ENCODE measurements around the gene APOD.
"Not testable (repeated sequence)": the region's sequence is repeated elsewhere in the genome, so short reads cannot be mapped to it uniquely, and the experiment has no call there.

APOD gene

GRCh38 chr3:195583831-195584542, at the start of gene APOD:
APOD (minus strand) TSS chr3:195583940; CDS start chr3:195579461, 4,479 bp downstream.
- no peak for DNase-seq

DNA sequence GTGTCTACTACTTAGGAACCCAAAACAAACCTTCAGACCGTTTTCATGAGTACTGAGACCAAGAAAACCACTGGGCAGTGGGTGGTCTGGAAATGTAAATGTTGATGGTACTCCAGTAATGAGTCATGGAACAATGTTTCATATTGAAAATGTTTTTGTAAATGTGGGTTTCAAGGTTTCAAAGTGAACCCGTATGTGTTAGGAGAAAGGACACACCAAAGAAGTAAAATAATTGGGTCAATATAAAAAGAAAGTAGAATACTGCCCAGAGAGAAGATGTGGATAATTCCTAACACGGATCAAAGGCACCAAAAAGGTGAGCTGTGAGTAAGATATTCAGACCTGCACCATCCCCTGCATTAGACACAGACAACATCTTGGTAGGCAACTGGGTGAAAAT, 49.6 kb upstream of the APOD start:
- not testable (repeated sequence) for DNase-seq

- not testable (repeated sequence) for DNase-seq
These were observed 48.9 kb upstream of the APOD start for GRCh38 chr3:195632501-195633185.

GRCh38 chr3:195632046-195632445, 48.3 kb upstream of the APOD start:
- DNase-seq, result not testable (repeated sequence)

- not testable (repeated sequence) for DNase-seq
These were observed 47.3 kb upstream of the APOD start for GRCh38 chr3:195630938-195631495.

DNA sequence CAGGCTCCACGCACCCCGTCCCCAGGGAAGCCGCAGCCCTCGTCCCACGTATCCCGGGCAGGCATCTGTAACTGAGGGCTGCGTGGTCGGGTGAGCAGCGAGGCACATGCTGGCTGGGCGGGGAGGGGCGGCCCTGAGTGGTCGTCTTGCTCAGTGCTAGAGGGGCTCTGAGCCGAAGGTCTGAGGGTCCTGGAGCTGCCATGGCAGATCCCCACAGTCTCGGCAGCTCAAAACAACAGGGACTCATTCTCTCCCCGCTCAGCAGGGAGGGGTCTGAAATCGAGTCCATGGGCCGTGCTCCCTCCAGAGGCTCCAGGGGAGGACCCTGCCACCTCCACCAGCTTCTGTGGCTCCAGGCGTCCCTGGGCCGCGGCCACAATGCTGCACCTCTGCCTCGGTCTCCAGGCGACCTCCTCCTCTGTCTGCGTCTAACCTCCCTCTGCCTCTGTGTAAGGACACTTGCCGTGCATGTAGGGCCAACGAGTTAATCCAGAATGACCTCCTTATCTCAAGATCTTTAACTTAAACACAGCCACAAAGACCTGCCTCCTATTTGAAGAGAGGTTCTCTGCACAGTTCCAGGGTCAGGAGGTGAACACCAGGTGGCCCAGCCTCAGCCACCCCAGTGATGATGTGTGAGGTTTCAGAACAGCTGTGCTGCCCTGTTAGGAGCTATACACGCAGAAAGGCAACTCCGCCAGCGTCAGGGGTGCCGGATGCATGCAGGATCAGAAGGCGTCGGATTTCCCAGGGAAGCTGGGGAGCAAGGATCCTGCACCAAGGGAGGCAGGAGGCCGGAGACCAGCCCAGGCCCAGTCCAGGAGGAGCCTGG, 46.6 kb upstream of the APOD start:
- DNase-seq, result not testable (repeated sequence)

GRCh38 chr3:195629682-195630081, 45.9 kb upstream of the APOD start:
- not testable (repeated sequence) for DNase-seq

GRCh38 chr3:195628386-195628920, 44.7 kb upstream of the APOD start:
- DNase-seq, result not testable (repeated sequence)

DNA sequence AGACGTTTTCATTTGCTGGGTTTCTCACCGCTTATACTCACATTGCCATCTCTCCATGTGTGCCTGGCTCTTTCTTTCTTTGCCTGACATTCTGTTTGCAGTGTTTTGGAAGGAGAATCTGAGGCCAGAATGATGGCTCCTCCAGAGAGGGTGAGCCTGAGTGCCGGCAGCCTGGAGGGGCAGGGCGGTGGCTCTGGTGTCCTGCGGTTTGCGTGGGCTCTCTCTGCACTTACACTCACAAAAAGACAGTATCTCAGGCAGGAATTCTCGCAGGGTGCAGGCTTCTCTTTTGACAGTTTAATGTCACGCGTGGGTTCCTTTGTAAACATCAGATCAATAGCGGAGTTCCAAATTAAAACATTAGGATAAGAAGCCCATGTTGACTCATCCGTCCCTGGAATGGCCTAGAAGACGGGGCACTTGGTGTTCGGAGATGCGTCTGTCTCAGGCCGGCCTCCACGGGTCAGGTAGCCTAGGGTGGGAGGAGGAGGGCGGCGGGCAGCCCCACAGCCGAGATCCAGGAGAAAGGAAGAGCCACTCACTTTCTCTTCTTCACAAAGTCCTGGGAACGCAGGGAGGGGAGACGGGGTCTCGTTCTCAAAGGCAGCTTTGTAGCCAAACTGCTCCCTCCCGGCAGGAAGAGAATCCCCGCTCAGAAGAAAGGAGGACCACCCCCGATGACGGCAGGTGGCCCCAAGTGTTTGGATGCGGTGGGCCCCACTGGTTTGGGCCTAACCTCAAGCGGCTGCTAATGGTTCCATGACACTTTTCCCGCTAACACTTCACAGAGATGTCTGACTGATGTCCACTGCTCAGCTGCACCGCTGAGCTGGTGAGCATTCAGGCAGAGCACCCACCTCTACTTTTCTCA, 44.0 kb upstream of the APOD start:
- not testable (repeated sequence) for DNase-seq

GRCh38 chr3:195624603-195625560, 41.1 kb upstream of the APOD start:
- DNase-seq, result not testable (repeated sequence)

DNA sequence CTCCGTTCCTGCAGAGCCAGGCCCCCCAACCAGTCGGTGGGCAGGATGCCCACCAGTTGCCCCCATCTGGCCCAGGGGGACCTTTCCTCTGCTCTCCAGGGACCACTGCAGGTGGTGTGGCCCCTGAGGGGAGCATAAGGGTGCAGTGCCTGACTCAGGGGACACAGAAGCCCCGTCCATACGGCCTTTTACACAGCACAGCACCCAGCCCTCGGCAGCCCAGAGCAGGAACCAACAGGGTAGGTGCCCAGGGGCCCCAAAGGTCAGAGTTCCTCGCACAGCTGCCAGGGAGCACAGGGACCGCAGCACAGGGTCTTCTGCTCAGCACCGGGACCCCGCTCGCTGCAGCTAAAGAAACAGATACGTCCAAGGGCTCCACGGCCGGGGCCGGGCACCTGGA, 40.4 kb upstream of the APOD start:
- DNase-seq, result not testable (repeated sequence)

DNA sequence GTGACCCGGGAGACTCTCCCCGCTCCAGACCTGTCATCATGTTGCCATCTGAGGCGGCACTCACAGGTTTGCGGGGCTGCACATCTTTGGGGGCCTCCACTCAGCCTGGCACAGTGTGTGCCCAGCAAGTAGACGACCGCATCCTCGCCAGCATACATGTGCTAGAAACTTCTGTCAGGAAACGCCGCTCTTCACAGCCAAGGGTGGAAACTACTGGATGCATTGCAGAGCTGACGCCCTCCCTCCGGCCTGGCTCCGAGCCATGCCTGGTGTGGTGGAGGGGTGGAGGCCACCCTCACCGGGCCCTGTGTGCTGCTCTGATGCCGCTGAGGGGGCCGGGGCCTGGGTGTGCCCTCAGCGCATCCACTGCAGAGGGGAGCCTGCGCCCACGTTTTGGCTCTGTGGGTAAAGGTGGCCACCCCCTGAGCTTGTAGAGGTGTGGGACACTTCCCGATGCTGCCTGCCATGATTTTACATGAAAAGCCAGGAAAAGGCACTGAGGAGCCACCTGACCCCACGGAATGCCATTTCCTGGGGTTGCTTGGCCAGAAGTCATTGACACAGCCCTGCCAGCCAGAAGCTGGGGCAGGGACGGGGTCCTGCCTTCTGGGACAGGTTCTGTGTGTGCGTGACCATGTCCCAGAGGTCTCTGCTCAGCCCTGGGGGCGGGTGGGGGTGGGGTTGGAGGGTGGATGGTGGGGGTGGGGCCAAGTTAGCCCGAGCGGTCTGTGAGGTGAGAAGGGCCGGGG, 39.7 kb upstream of the APOD start:
- DNase-seq, result not testable (repeated sequence)

- not testable (repeated sequence) for DNase-seq
These were observed 38.9 kb upstream of the APOD start for GRCh38 chr3:195622523-195623170.

DNA sequence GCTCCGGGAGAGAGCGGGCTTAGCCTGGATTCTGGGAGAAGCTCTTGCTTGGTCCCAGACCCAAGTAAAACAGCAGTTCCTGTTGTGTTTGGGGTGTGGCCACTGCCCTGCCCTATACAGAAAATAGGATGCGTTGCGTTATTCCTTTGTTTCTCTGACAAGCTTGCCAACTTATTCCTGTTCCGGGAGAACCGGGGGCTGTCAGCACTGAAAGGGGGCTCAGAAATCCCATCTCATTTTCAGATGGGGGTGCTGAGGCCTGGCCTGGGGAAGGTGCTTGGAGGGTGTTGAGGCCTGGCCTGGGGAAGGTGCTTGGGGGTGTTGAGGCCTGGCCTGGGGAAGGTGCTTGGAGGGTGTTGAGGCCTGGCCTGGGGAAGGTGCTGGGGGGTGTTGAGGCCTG, 38.3 kb upstream of the APOD start:
- not testable (repeated sequence) for DNase-seq

DNA sequence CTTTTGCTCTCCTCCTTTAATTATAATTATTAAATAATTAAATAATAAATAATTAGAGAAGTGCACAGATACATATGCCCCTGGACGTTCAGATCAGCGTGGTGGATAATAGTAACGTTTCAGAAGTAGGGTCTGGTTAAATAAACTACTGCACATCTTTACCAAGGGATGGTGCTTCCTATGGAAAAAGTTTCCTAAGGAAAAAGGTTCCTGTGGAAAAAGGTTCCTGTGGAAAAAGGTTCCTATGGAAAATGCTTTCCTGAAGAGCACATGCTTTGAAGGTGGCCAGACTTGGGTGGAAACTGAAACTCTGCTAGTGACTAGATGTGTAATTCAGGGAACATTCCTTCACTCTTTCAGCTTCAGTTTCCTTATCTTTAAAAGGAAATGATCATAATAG, 37.4 kb upstream of the APOD start:
- DNase-seq, result not testable (repeated sequence)

DNA sequence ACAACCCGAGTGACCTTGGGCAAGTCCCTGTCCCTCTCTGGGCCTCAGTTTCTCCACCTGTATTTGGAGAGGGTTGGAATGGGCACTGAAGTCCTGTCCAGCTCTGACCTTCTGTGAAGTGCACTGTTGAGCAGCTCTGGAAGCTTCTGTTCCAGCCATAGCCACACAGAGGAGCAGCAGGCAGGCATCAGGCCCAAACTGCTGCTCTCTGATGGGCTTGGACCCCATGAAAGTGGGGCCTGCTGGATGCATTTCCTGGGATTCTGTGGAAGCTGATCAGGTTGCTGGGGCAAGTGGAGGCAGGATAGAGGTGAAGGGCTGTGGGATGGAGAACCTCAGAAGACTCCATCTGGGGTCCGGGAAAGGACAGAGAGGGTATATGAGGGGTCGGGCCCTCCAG, 36.7 kb upstream of the APOD start:
- not testable (repeated sequence) for DNase-seq

GRCh38 chr3:195619591-195620369, 36.0 kb upstream of the APOD start:
- not testable (repeated sequence) for DNase-seq
